Hindlimb muscle (tissue), 1 donor: ENCODE results near the gene CBX7. TPM values are rescaled to one million over a fixed set of nuclear protein-coding genes. Genes with fewer than 3 reads are reported as not detected.
"Not testable (repeated sequence)": the region's sequence is repeated elsewhere in the genome, so short reads cannot be mapped to it uniquely, and the experiment has no call there.

Experiments used
- DNase-seq: peaks from one replicate; pipeline ENCODE4 v3.0.0-alpha.2; 2013
- polyA plus RNA-seq: library from polyadenylated mRNA; unstranded; fragments of 120-200 nt; gene quantifications from one replicate; pipeline ENCODE4 v1.2.1, GENCODE V29; 2013; ENCODE audit not compliant: insufficient read length

CBX7 gene
- polyA plus RNA-seq, 1 donor, result 5.7 TPM

GRCh38 chr22:39173787-39174497, 21.5 kb upstream of the CBX7 start:
- no peak for DNase-seq

GRCh38 chr22:39173050-39173706, 20.7 kb upstream of the CBX7 start:
- DNase-seq, result no peak

- DNase-seq, result not testable (repeated sequence)
Measured at GRCh38 chr22:39172265-39173049, 20.0 kb upstream of the CBX7 start.

- no peak for DNase-seq
Measured at GRCh38 chr22:39171623-39172264, 19.3 kb upstream of the CBX7 start.

- peak; percentile 82 for DNase-seq
Measured at GRCh38 chr22:39170825-39171622, 18.5 kb upstream of the CBX7 start.

GRCh38 chr22:39169797-39170466, 17.5 kb upstream of the CBX7 start:
- DNase-seq, result no peak

GRCh38 chr22:39166547-39166946, 14.1 kb upstream of the CBX7 start:
- no peak for DNase-seq

GRCh38 chr22:39156093-39156492, 3.6 kb upstream of the CBX7 start:
- not testable (repeated sequence) for DNase-seq

GRCh38 chr22:39155421-39155820, 2.9 kb upstream of the CBX7 start:
- no peak for DNase-seq

- DNase-seq, result no peak
Measured at GRCh38 chr22:39153220-39153717, 789 bp upstream of the CBX7 start.

GRCh38 chr22:39152024-39152510, 413 bp downstream of the CBX7 start:
- DNase-seq, result no peak

- DNase-seq, result no peak
Measured at GRCh38 chr22:39151329-39151975, 1.0 kb downstream of the CBX7 start.

- no peak for DNase-seq
Measured at GRCh38 chr22:39150848-39151215, 1.6 kb downstream of the CBX7 start.

- DNase-seq, result no peak
Measured at GRCh38 chr22:39149915-39150847, 2.3 kb downstream of the CBX7 start.

- no peak for DNase-seq
Measured at GRCh38 chr22:39148727-39149535, 3.5 kb downstream of the CBX7 start.

GRCh38 chr22:39148026-39148726, 4.3 kb downstream of the CBX7 start:
- DNase-seq, result no peak

- DNase-seq, result no peak
Measured at GRCh38 chr22:39147335-39148025, 5.0 kb downstream of the CBX7 start.
